HFFc6 (cell line): ENCODE results near the gene DPP6. TPM values are rescaled to one million over a fixed set of nuclear protein-coding genes. Genes with fewer than 3 reads are reported as not detected.

Experiments
- DNase-seq: peaks from one replicate; pipeline ENCODE4 v3.0.0-alpha.2; 2018
- H3K27ac Mint-ChIP-seq: 2 replicates; pipeline ENCODE4 v1.8.0; 2020; ENCODE audit warnings: mild to moderate bottlenecking, mixed read lengths
- H3K27me3 Mint-ChIP-seq: 2 replicates; pipeline ENCODE4 v1.8.0; 2021; ENCODE audit warnings: mild to moderate bottlenecking, moderate library complexity, mixed read lengths; ENCODE audit not compliant: insufficient read depth
- H3K36me3 Mint-ChIP-seq: 2 replicates; pipeline ENCODE4 v1.8.0; 2021; ENCODE audit warnings: low read depth, mixed read lengths
- H3K4me1 Mint-ChIP-seq: 2 replicates; pipeline ENCODE4 v1.8.0; 2020; ENCODE audit warnings: low read depth, mixed read lengths
- H3K4me3 Mint-ChIP-seq: 2 replicates; pipeline ENCODE4 v1.8.0; 2020; ENCODE audit warnings: mild to moderate bottlenecking, moderate library complexity, mixed read lengths
- H3K9me3 Mint-ChIP-seq: 2 replicates; pipeline ENCODE4 v1.8.0; 2020; ENCODE audit warnings: mild to moderate bottlenecking, mixed read lengths
- CTCF ChIP-seq: fragments of 200-600 bp; sonication (generic); IDR thresholded peaks from 2 replicates; pipeline ENCODE4 v1.5.0; 2021; ENCODE audit warnings: antibody characterized with exemption, mild to moderate bottlenecking
- total RNA-seq, 6 experiments: library from RNA; stranded (reverse); fragmentation: NEBNext Ultra II Directional; extraction: Animal tissue kit (Norgen Biotek cat#: 25700); gene quantifications; 2 replicates in 1 of 6; 3 replicates in 5 of 6; pipeline ENCODE4 v1.2.3, GENCODE V29; 2021

DPP6 gene
- total RNA-seq, 6 experiments from 2014 or later, result not detected

- H3K4me1 Mint-ChIP-seq, result no peaks in the 10 kb centered on the region
- H3K36me3 Mint-ChIP-seq, result peaks cover 4% of the 10 kb centered on the region; the same call in 1 of the 2 replicates
- no peak overlapping the region for H3K27ac Mint-ChIP-seq
- H3K4me3 Mint-ChIP-seq, result no peak overlapping the region
- H3K27me3 Mint-ChIP-seq, result peaks cover 1% of the 10 kb centered on the region; the same call in 1 of the 2 replicates
- peaks cover 65% of the 10 kb centered on the region for H3K9me3 Mint-ChIP-seq
- no peak for DNase-seq
- TF ChIP-seq CTCF, result no peak
These were observed 180.5 kb downstream of the DPP6 start for GRCh38 chr7:154232700-154233099.

- DNase-seq, result no peak
- H3K36me3 Mint-ChIP-seq, result peaks cover 5% of the 10 kb centered on the region; the same call in 1 of the 2 replicates
- H3K27ac Mint-ChIP-seq, result no peak overlapping the region
These were observed 189.8 kb downstream of the DPP6 start for GRCh38 chr7:154241988-154242387.

DNA sequence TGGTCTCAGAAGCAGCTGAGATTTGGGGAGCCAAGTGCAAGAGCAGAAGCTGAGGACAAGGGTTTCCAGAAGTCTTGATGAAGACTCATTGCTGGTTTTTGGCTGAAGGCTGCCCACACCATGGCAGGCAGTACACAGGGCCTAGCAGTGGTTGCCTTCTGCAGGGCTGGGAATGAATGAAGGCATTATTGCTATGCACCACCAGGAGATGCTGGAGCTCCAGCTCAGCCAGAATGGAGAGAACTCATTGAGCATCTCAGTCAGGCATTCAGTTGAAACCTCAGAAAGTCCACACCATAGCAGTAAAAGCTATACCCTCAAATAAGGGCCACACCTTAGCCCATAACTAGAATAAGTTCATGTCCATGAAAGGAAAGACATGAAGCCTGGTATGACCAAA lies 190.5 kb downstream of the DPP6 start:
- no peak for TF ChIP-seq CTCF
- H3K27ac Mint-ChIP-seq, result no peak overlapping the region
- H3K9me3 Mint-ChIP-seq, result peaks cover 60% of the 10 kb centered on the region
- no peaks in the 10 kb centered on the region for H3K4me1 Mint-ChIP-seq
- peaks cover under 1% of the 10 kb centered on the region; the same call in 1 of the 2 replicates for H3K36me3 Mint-ChIP-seq
- DNase-seq, result no peak
- H3K4me3 Mint-ChIP-seq, result no peak overlapping the region
- no peaks in the 10 kb centered on the region for H3K27me3 Mint-ChIP-seq

More at GRCh38 chr7:154241988-154242387, 189.8 kb downstream of the DPP6 start:
- no peaks in the 10 kb centered on the region for H3K27me3 Mint-ChIP-seq
- H3K9me3 Mint-ChIP-seq, result peaks cover 63% of the 10 kb centered on the region
- TF ChIP-seq CTCF, result no peak
- H3K4me3 Mint-ChIP-seq, result no peak overlapping the region
- H3K4me1 Mint-ChIP-seq, result no peaks in the 10 kb centered on the region

GRCh38 chr7:154252046-154252445 lies 199.8 kb downstream of the DPP6 start:
- Mint-ChIP-seq H3K9me3 (peaks cover 69% of the 10 kb centered on the region), H3K4me3 (no peak overlapping the region), H3K36me3 (no peaks in the 10 kb centered on the region), H3K27ac (no peak overlapping the region), H3K27me3 (peaks cover 1% of the 10 kb centered on the region; the same call in 1 of the 2 replicates), H3K4me1 (no peaks in the 10 kb centered on the region)
- DNase-seq, result no peak
- no peak for TF ChIP-seq CTCF

GRCh38 chr7:154253810-154254209 lies 201.6 kb downstream of the DPP6 start:
- Mint-ChIP-seq H3K27ac (no peak overlapping the region), H3K27me3 (peaks cover 1% of the 10 kb centered on the region; the same call in 1 of the 2 replicates), H3K9me3 (peaks cover 80% of the 10 kb centered on the region), H3K36me3 (no peaks in the 10 kb centered on the region), H3K4me1 (no peaks in the 10 kb centered on the region), H3K4me3 (no peak overlapping the region)
- no peak for TF ChIP-seq CTCF
- no peak for DNase-seq

GRCh38 chr7:154255324-154255723 lies 203.1 kb downstream of the DPP6 start:
- no peak for DNase-seq
- no peak for TF ChIP-seq CTCF
- peaks cover 4% of the 10 kb centered on the region; the same call in 1 of the 2 replicates for H3K36me3 Mint-ChIP-seq
- H3K9me3 Mint-ChIP-seq, result peaks cover 80% of the 10 kb centered on the region
- H3K27me3 Mint-ChIP-seq, result peaks cover 1% of the 10 kb centered on the region
- H3K4me1 Mint-ChIP-seq, result no peaks in the 10 kb centered on the region
- H3K4me3 Mint-ChIP-seq, result no peak overlapping the region
- H3K27ac Mint-ChIP-seq, result no peak overlapping the region
